ENCODE data around the gene WASF2.

GRCh38 chr1:27418326-27419185, 71.4 kb downstream of the WASF2 start:
- no peak for TF ChIP-seq POLR2A (IDR thresholded peaks at IDR 0.05; ENCODE audit: extremely low read depth, insufficient read length)
- no peak for TF ChIP-seq CTCF (IDR thresholded peaks at IDR 0.05; ENCODE audit: low read depth, low read length)
